ENCODE results near the gene PDE6D. TPM values are rescaled to one million over a fixed set of nuclear protein-coding genes. Genes with fewer than 3 reads are reported as not detected.

PDE6D gene
- total and polyA plus RNA-seq, 4 experiments from 2014 or later, result 29.1 to 74.0 (median 41.3) TPM

DNA sequence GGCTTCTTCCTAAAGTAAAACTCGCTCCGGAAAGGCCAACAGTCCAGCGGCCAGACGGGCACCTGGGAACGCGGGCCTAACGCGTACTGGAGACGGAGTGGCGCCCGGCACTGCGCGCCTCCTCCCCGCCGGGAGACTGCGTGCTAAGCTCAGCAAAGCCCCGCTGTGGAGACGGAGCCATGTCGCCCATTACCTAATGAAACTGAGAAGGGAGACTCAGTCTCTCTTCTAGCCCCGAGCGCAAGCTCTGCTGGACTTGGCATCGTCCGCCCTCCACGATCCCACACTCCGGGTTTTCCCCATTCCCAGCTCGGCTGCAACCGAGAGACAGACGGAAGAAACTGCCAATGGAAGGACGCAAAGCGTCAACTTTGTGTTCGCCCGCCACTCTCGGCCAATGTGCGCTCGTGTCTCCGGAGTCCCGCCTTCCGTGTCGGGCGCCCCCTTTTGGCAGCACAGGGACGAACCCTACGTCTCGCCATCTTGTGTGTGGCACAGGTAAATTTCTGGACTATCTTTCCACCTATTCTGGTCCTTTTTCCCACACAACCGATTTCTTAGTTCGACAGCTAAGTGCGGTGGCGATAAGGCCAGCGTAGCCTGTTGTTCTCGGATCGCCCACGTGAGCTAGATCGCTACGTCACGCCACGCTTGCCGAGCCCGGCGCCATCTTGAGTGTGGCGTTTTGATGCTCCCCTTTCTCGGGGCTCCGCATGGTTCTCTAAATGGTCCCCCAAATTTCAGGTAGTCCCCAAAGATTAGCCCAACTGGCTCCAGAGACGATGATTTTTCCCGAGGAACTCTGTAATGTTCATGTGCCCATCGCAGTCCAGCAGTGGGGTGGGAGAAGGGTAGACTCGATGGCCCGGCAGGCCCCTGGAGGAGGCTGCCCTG, 74.1 kb downstream of the PDE6D start:
- POLR2A ChIA-PET (ENCODE audit: partially characterized antibody), result interaction anchor here (0.7 to 11.2 kb wide), 24 partner anchors 8 to 842 kb away, joined by 3 to 265 read pairs (median 6); partner anchors contain the start of genes NCL and PDE6D
- DNase-seq, result peak; percentile 97 to 98 (median 98)
- H3K27me3 ChIP-seq (ENCODE audit: insufficient read depth, low read length), result no peaks in the 10 kb centered on the region
- H3K36me3 ChIP-seq (ENCODE audit: insufficient read depth, low read length), result peaks cover 6% of the 10 kb centered on the region
- CTCF ChIA-PET (ENCODE audit: partially characterized antibody), result interaction anchor here (0.9 to 9.9 kb wide), 18 partner anchors 8 to 105 kb away, joined by 3 to 109 read pairs (median 5); no protein-coding TSS in a partner anchor
- H3K4me1 ChIP-seq (ENCODE audit: insufficient read depth, low read length), result peaks cover 28% of the 10 kb centered on the region
- peak overlapping the region; percentile 95 to 98 (median 97) for H3K4me3 Mint-ChIP-seq
- H3K27ac Mint-ChIP-seq, result peak overlapping the region; percentile 100
- H3K9me3 Mint-ChIP-seq, result peaks cover 0 to 16% (median 0%) of the 10 kb centered on the region in 8 donors
- no peaks in the 10 kb centered on the region for H3K9me3 ChIP-seq (ENCODE audit: control insufficient read depth in 1 of 2, low read length in 2 of 2)
- peak overlapping the region; percentile 90 to 96 for H3K4me3 ChIP-seq (ENCODE audit: low read length in 2 of 2)
- peaks cover 10 to 54% (median 18%) of the 10 kb centered on the region in 4 donors for H3K4me1 Mint-ChIP-seq
- H3K27me3 Mint-ChIP-seq, result peaks cover 0 to 6% of the 10 kb centered on the region in 2 donors
- H3K27ac ChIP-seq (ENCODE audit: low read depth, low read length), result peak overlapping the region; percentile 100
- H3K36me3 Mint-ChIP-seq, result peaks cover 12 to 35% of the 10 kb centered on the region in 2 donors
- intact Hi-C loops (cut with micrococcal nuclease), result loop anchor here (1.0 kb wide), 4 partner anchors 7 to 193 kb away; partner anchors contain the start of gene PDE6D

DNA sequence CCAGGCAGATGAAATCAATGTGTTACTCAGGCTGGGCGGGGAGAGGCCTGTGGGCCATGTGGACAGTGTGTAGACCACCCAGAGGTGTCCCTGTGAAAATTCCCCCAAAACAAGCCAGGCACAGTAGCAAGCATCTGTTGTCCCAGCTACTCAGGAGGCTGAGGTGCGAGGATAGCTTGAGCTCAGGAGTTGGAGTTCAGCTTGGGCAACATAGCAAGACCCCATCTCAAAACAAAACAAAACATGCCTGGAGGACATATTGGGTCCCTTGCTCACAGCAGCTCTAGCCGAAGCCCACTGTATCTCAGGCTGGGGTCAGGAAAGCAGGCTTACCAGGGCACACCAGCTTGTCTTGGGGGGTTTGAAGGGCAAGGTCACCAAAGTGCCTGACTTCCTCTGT, 77.1 kb downstream of the PDE6D start:
- H3K27ac Mint-ChIP-seq, result peak overlapping the region in 3 of 7 donors; percentile 15 to 72 (median 31)
- no peaks in the 10 kb centered on the region for H3K9me3 ChIP-seq (ENCODE audit: control insufficient read depth in 1 of 2, low read length in 2 of 2)
- peaks cover 0 to 9% (median 0%) of the 10 kb centered on the region in 8 donors for H3K9me3 Mint-ChIP-seq
- no peaks in the 10 kb centered on the region for H3K27me3 ChIP-seq (ENCODE audit: insufficient read depth, low read length)
- no peak overlapping the region for H3K4me3 ChIP-seq (ENCODE audit: low read length in 2 of 2)
- H3K4me1 Mint-ChIP-seq, result peaks cover 6 to 41% (median 10%) of the 10 kb centered on the region in 4 donors
- no peak overlapping the region for H3K27ac ChIP-seq (ENCODE audit: low read depth, low read length)
- CTCF ChIA-PET (ENCODE audit: partially characterized antibody), result interaction anchor here (1.0 to 9.9 kb wide), 7 partner anchors 11 to 103 kb away, joined by 3 to 109 read pairs (median 3); no protein-coding TSS in a partner anchor
- H3K27me3 Mint-ChIP-seq, result peaks cover 0 to 6% of the 10 kb centered on the region in 2 donors
- POLR2A ChIA-PET (ENCODE audit: partially characterized antibody), result interaction anchor here (1.3 to 11.2 kb wide), 5 partner anchors 9 to 41 kb away, joined by 3 to 265 read pairs (median 32); no protein-coding TSS in a partner anchor
- DNase-seq, result no peak
- intact Hi-C loops (cut with micrococcal nuclease), result no loop called here
- H3K4me3 Mint-ChIP-seq, result peak overlapping the region in 5 of 8 donors; percentile 43 to 70 (median 49)
- H3K36me3 Mint-ChIP-seq, result peaks cover 3 to 18% of the 10 kb centered on the region in 2 donors
- peaks cover 17% of the 10 kb centered on the region for H3K4me1 ChIP-seq (ENCODE audit: insufficient read depth, low read length)
- no peaks in the 10 kb centered on the region for H3K36me3 ChIP-seq (ENCODE audit: insufficient read depth, low read length)

GRCh38 chr2:231701456-231702373, 79.4 kb downstream of the PDE6D start:
- H3K9me3 ChIP-seq (ENCODE audit: control insufficient read depth in 1 of 2, low read length in 2 of 2), result no peaks in the 10 kb centered on the region
- H3K27ac ChIP-seq (ENCODE audit: low read depth, low read length), result no peak overlapping the region
- no peaks in the 10 kb centered on the region for H3K27me3 ChIP-seq (ENCODE audit: insufficient read depth, low read length)
- peaks cover 12% of the 10 kb centered on the region for H3K4me1 ChIP-seq (ENCODE audit: insufficient read depth, low read length)
- ChIA-PET CTCF (ENCODE audit: partially characterized antibody) (interaction anchor here (8.9 to 9.9 kb wide), 2 partner anchors 12 to 27 kb away, joined by 86 to 109 read pairs; no protein-coding TSS in a partner anchor), POLR2A (ENCODE audit: partially characterized antibody) (interaction anchor here (1.5 to 11.2 kb wide), 4 partner anchors 8 to 39 kb away, joined by 3 to 265 read pairs (median 52); no protein-coding TSS in a partner anchor)
- peak overlapping the region in 1 of 8 donors; percentile 29 for H3K4me3 Mint-ChIP-seq
- no peak overlapping the region for H3K4me3 ChIP-seq (ENCODE audit: low read length in 2 of 2)
- no peaks in the 10 kb centered on the region for H3K36me3 ChIP-seq (ENCODE audit: insufficient read depth, low read length)
- no peak for DNase-seq
- H3K9me3 Mint-ChIP-seq, result peaks cover 0 to under 1% (median 0%) of the 10 kb centered on the region in 8 donors
- no peaks in the 10 kb centered on the region for H3K27me3 Mint-ChIP-seq
- H3K4me1 Mint-ChIP-seq, result peaks cover 6 to 24% (median 10%) of the 10 kb centered on the region in 4 donors
- no peak overlapping the region for H3K27ac Mint-ChIP-seq
- intact Hi-C loops (cut with micrococcal nuclease), result no loop called here
- peaks cover 0 to 7% of the 10 kb centered on the region in 2 donors for H3K36me3 Mint-ChIP-seq

DNA sequence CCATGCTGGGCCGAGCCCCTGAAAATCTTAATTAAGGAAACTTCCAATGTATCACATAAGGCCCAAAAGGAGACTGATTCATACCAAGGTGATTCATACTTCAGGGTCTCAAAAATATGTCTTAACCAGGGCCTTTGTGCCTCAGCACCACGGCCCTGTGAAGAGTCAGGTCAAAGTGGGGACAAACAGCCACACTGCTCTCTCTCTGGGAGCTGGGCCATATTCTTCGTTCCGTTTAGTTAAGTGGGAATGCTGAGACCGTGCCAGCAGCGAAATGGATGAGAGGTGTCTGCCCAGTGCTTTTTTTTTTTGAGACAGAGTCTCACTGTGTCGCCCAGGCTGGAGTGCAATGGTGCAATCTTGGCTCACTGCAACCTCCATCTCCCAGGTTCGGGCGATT, 82.1 kb downstream of the PDE6D start:
- POLR2A ChIA-PET (ENCODE audit: partially characterized antibody), result interaction anchor here (1.7 kb wide), 1 partner anchor 15 kb away, joined by 5 read pairs; no protein-coding TSS in a partner anchor

GRCh38 chr2:231696004-231696367, 85.1 kb downstream of the PDE6D start:
- H3K27me3 Mint-ChIP-seq, result no peaks in the 10 kb centered on the region
- Histone ChIP-seq H3K27me3 (ENCODE audit: insufficient read depth, low read length) (no peaks in the 10 kb centered on the region), H3K4me1 (ENCODE audit: insufficient read depth, low read length) (no peaks in the 10 kb centered on the region), H3K27ac (ENCODE audit: low read depth, low read length) (no peak overlapping the region), H3K9me3 (ENCODE audit: control insufficient read depth in 1 of 2, low read length in 2 of 2) (no peaks in the 10 kb centered on the region), H3K36me3 (ENCODE audit: insufficient read depth, low read length) (no peaks in the 10 kb centered on the region), H3K4me3 (ENCODE audit: low read length in 2 of 2) (no peak overlapping the region)
- H3K27ac Mint-ChIP-seq, result no peak overlapping the region
- DNase-seq, result no peak
- intact Hi-C loops (cut with micrococcal nuclease), result no loop called here
- no peaks in the 10 kb centered on the region for H3K36me3 Mint-ChIP-seq
- H3K4me1 Mint-ChIP-seq, result no peaks in the 10 kb centered on the region
- no peak overlapping the region for H3K4me3 Mint-ChIP-seq
- CTCF ChIA-PET (ENCODE audit: partially characterized antibody), result interaction anchor here (1.0 to 8.9 kb wide), 3 partner anchors 18 to 95 kb away, joined by 4 to 86 read pairs (median 46); no protein-coding TSS in a partner anchor
- POLR2A ChIA-PET (ENCODE audit: partially characterized antibody), result interaction anchor here (2.7 kb wide), 1 partner anchor 12 kb away, joined by 16 read pairs; the partner anchor contains the start of gene PTMA
- no peaks in the 10 kb centered on the region for H3K9me3 Mint-ChIP-seq

More for the DNA sequence above, 82.1 kb downstream of the PDE6D start:
- no peak for DNase-seq
- Mint-ChIP-seq H3K4me1 (peaks cover 0 to 4% (median 3%) of the 10 kb centered on the region in 4 donors), H3K9me3 (no peaks in the 10 kb centered on the region), H3K36me3 (no peaks in the 10 kb centered on the region), H3K27ac (no peak overlapping the region), H3K27me3 (no peaks in the 10 kb centered on the region), H3K4me3 (no peak overlapping the region)
- H3K36me3 ChIP-seq (ENCODE audit: insufficient read depth, low read length), result no peaks in the 10 kb centered on the region
- H3K27me3 ChIP-seq (ENCODE audit: insufficient read depth, low read length), result no peaks in the 10 kb centered on the region
- intact Hi-C loops (cut with micrococcal nuclease), result no loop called here
- no peak overlapping the region for H3K27ac ChIP-seq (ENCODE audit: low read depth, low read length)
- H3K9me3 ChIP-seq (ENCODE audit: control insufficient read depth in 1 of 2, low read length in 2 of 2), result no peaks in the 10 kb centered on the region
- CTCF ChIA-PET (ENCODE audit: partially characterized antibody), result interaction anchor here (8.9 to 9.9 kb wide), 2 partner anchors 15 to 24 kb away, joined by 86 to 109 read pairs; no protein-coding TSS in a partner anchor
- H3K4me3 ChIP-seq (ENCODE audit: low read length in 2 of 2), result no peak overlapping the region
- no peaks in the 10 kb centered on the region for H3K4me1 ChIP-seq (ENCODE audit: insufficient read depth, low read length)

DNA sequence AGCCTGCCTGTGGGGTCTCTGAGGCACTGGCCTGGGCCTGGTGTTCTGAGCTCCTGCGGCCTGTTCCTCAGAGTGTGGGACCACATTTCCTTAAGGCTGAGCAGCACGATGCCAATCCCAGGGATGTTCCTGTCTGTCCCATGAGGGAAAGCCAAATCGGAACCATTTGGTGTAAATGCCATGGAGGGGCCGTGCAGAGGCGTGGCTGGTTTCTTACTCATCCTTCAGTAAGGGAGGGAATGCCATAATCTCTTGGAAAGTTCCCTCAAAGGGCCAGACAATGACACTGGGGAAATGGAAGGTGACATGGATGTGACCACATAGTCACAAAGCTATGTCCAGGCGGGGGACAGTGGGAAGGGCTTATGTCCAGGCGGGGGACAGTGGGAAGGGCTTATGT, 87.1 kb downstream of the PDE6D start:
- Mint-ChIP-seq H3K4me3 (no peak overlapping the region), H3K27me3 (no peaks in the 10 kb centered on the region), H3K9me3 (no peaks in the 10 kb centered on the region), H3K36me3 (no peaks in the 10 kb centered on the region), H3K27ac (peak overlapping the region in 1 of 7 donors; percentile 66), H3K4me1 (no peaks in the 10 kb centered on the region)
- DNase-seq, result no peak
- Histone ChIP-seq H3K4me3 (ENCODE audit: low read length in 2 of 2) (no peak overlapping the region), H3K36me3 (ENCODE audit: insufficient read depth, low read length) (no peaks in the 10 kb centered on the region), H3K27ac (ENCODE audit: low read depth, low read length) (no peak overlapping the region), H3K9me3 (ENCODE audit: control insufficient read depth in 1 of 2, low read length in 2 of 2) (no peaks in the 10 kb centered on the region), H3K4me1 (ENCODE audit: insufficient read depth, low read length) (no peaks in the 10 kb centered on the region), H3K27me3 (ENCODE audit: insufficient read depth, low read length) (no peaks in the 10 kb centered on the region)
- ChIA-PET POLR2A (ENCODE audit: partially characterized antibody) (interaction anchor here (1.0 to 3.1 kb wide), 4 partner anchors 10 to 20 kb away, joined by 3 to 25 read pairs (median 4); partner anchors contain the start of gene PTMA), CTCF (ENCODE audit: partially characterized antibody) (interaction anchor here (5.5 to 8.9 kb wide), 2 partner anchors 18 to 20 kb away, joined by 46 to 86 read pairs; no protein-coding TSS in a partner anchor)
- intact Hi-C loops (cut with micrococcal nuclease), result no loop called here
